ENCODE data around the gene CFAP47. TPM values are rescaled to one million over a fixed set of nuclear protein-coding genes. Genes with fewer than 3 reads are reported as not detected.
"Not testable (repeated sequence)": the region's sequence is repeated elsewhere in the genome, so short reads cannot be mapped to it uniquely, and the experiment has no call there.

The CFAP47 gene
- total and polyA plus RNA-seq, 2 of the 4 experiments (the other 2 are of a cell fraction), result not detected

GRCh38 chrX:36071061-36071460 lies 151.5 kb downstream of the CFAP47 start:
- TF ChIP-seq CEBPB (IDR thresholded peaks at IDR 0.05; ENCODE audit: low read depth, low read length) (no peak), RFX5 (IDR thresholded peaks at IDR 0.05; ENCODE audit: low read depth, low read length) (no peak), FOS (IDR thresholded peaks at IDR 0.05; ENCODE audit: low read depth, low read length) (no peak), BHLHE40 (IDR thresholded peaks at IDR 0.05; ENCODE audit: low read depth, low read length) (no peak)
- no TSS peak for BruUV-seq (replicated peaks)
- Histone ChIP-seq H2AK5ac (ENCODE audit: low read depth, low read length) (no peak overlapping the region), H4K91ac (ENCODE audit: insufficient read depth, low read depth, low read length) (no peak overlapping the region), H2BK15ac (ENCODE audit: low read depth, low read length) (no peak overlapping the region), H2BK20ac (ENCODE audit: low read depth, low read length) (no peak overlapping the region), H2AFZ (replicated peaks; ENCODE audit: low read length, poor library complexity) (no peak overlapping the region), H3K9ac (ENCODE audit: low read depth, low read length) (no peak overlapping the region), H3K4ac (ENCODE audit: low read depth, low read length) (no peak overlapping the region), H4K20me1 (ENCODE audit: insufficient read depth, low read length) (no peaks in the 10 kb centered on the region), H3K4me1 (ENCODE audit: control insufficient read depth, insufficient read depth, low read length) (no peaks in the 10 kb centered on the region), H3K79me1 (ENCODE audit: low read depth in 1 of 2, low read length in 2 of 2) (no peaks in the 10 kb centered on the region), H3K14ac (replicated peaks; ENCODE audit: low read depth, low read length) (no peak overlapping the region), H3K9me1 (ENCODE audit: insufficient read depth, low read length) (no peaks in the 10 kb centered on the region), H3K18ac (ENCODE audit: low read depth, low read length) (no peak overlapping the region), H3K23ac (ENCODE audit: low read depth, low read length) (no peak overlapping the region), H3K9me3 (ENCODE audit: control insufficient read depth, insufficient read depth, low read length) (no peaks in the 10 kb centered on the region), H3K27ac (ENCODE audit: insufficient read depth, low read length) (no peak overlapping the region), H3K4me2 (ENCODE audit: low read depth, low read length) (no peak overlapping the region), H3K4me3 (ENCODE audit: insufficient read depth, low read depth, low read length) (no peak overlapping the region), H3K27me3 (ENCODE audit: control insufficient read depth, insufficient read depth, low read length) (no peaks in the 10 kb centered on the region), H4K8ac (ENCODE audit: low read depth in 2 of 2, low read length in 2 of 2) (no peak overlapping the region), H4K5ac (ENCODE audit: low read depth, low read length) (no peak overlapping the region), H2BK5ac (ENCODE audit: low read depth, low read length, poor library complexity, severe bottlenecking) (no peak overlapping the region), H3K36me3 (ENCODE audit: control insufficient read depth, insufficient read depth, low read length) (no peaks in the 10 kb centered on the region), H3K56ac (ENCODE audit: extremely low read depth, insufficient read depth, low read length) (no peak overlapping the region), H2BK120ac (ENCODE audit: low read depth, low read length) (no peak overlapping the region), H2AK9ac (replicated peaks; ENCODE audit: low read depth, low read length, poor library complexity) (no peak overlapping the region)
- no CpG with 5 or more reads among the region's 2 CpGs for WGBS, 2 experiments (ENCODE audit: extremely low coverage in 2 of 2, insufficient read length in 1 of 2)
- ATAC-seq (ENCODE audit: low read depth) (no peak), DNase-seq (no peak)
- intact Hi-C loops (cut with micrococcal nuclease), result no loop called here
- in situ Hi-C loops (cut with MboI; ENCODE audit: low sequenced_read_pairs), result no loop called here
- dilution Hi-C loops (cut with HindIII; ENCODE audit: low sequenced_read_pairs, unreplicated experiment), result no loop called here
- ChIA-PET POLR2A (ENCODE audit: unreplicated experiment) (no interaction called here), CTCF (no interaction called here)

GRCh38 chrX:36075009-36075408 lies 155.5 kb downstream of the CFAP47 start:
- H2AK9ac ChIP-seq (replicated peaks; ENCODE audit: low read depth, low read length, poor library complexity); dilution Hi-C loops (cut with HindIII; ENCODE audit: low sequenced_read_pairs, unreplicated experiment); H3K4me3 ChIP-seq (ENCODE audit: insufficient read depth, low read depth, low read length); H3K27ac ChIP-seq (ENCODE audit: insufficient read depth, low read length); CTCF ChIA-PET; H2AFZ ChIP-seq (replicated peaks; ENCODE audit: low read length, poor library complexity); H3K4me2 ChIP-seq (ENCODE audit: low read depth, low read length); H3K4me1 ChIP-seq (ENCODE audit: control insufficient read depth, insufficient read depth, low read length); intact Hi-C loops (cut with micrococcal nuclease); ATAC-seq (ENCODE audit: low read depth); H2BK120ac ChIP-seq (ENCODE audit: low read depth, low read length); DNase-seq; H2AK5ac ChIP-seq (ENCODE audit: low read depth, low read length); H3K9ac ChIP-seq (ENCODE audit: low read depth, low read length); H3K18ac ChIP-seq (ENCODE audit: low read depth, low read length); in situ Hi-C loops (cut with MboI; ENCODE audit: low sequenced_read_pairs); H4K5ac ChIP-seq (ENCODE audit: low read depth, low read length); H2BK5ac ChIP-seq (ENCODE audit: low read depth, low read length, poor library complexity, severe bottlenecking); H2BK15ac ChIP-seq (ENCODE audit: low read depth, low read length); H3K27me3 ChIP-seq (ENCODE audit: control insufficient read depth, insufficient read depth, low read length); H4K91ac ChIP-seq (ENCODE audit: insufficient read depth, low read depth, low read length); H3K9me3 ChIP-seq (ENCODE audit: control insufficient read depth, insufficient read depth, low read length); H3K79me1 ChIP-seq (ENCODE audit: low read depth in 1 of 2, low read length in 2 of 2); BruUV-seq (replicated peaks); H3K36me3 ChIP-seq (ENCODE audit: control insufficient read depth, insufficient read depth, low read length); H2BK20ac ChIP-seq (ENCODE audit: low read depth, low read length); H3K9me1 ChIP-seq (ENCODE audit: insufficient read depth, low read length); H4K20me1 ChIP-seq (ENCODE audit: insufficient read depth, low read length); H3K4ac ChIP-seq (ENCODE audit: low read depth, low read length); H4K8ac ChIP-seq (ENCODE audit: low read depth in 2 of 2, low read length in 2 of 2); H3K23ac ChIP-seq (ENCODE audit: low read depth, low read length); H3K14ac ChIP-seq (replicated peaks; ENCODE audit: low read depth, low read length); H3K56ac ChIP-seq (ENCODE audit: extremely low read depth, insufficient read depth, low read length); POLR2A ChIA-PET (ENCODE audit: unreplicated experiment): not testable (repeated sequence)
- no CpG with 5 or more reads among the region's 5 CpGs for WGBS, 2 experiments (ENCODE audit: extremely low coverage in 2 of 2, insufficient read length in 1 of 2)

All from IMR-90 (cell line).